Stimulated activated CD8-positive, alpha-beta memory T cell treated with anti-CD3 and anti-CD28 coated beads, Interleukin-2, amount 100 ng/mL, for 1 hour (primary cell): ENCODE measurements around the gene CALM3.

Source experiments
- DNase-seq, 2 donors: peaks; one replicate each; pipeline ENCODE4 v3.0.0-alpha.2; 2020; ENCODE audit warnings: low read depth in 2 of 2

Gene CALM3

GRCh38 chr19:46599716-46600373 lies 1.3 kb upstream of the CALM3 start:
- DNase-seq, result no peak

- peak; percentile 94 to 96 for DNase-seq
These were observed 479 bp upstream of the CALM3 start for GRCh38 chr19:46600384-46601317.

GRCh38 chr19:46602392-46603194 lies 1.5 kb downstream of the CALM3 start:
- no peak for DNase-seq

GRCh38 chr19:46603195-46603637 lies 2.1 kb downstream of the CALM3 start:
- DNase-seq, result no peak

- no peak for DNase-seq
These were observed 2.7 kb downstream of the CALM3 start for GRCh38 chr19:46603752-46604231.

- no peak for DNase-seq
These were observed 3.7 kb downstream of the CALM3 start for GRCh38 chr19:46604781-46605355.

- DNase-seq, result no peak
These were observed 4.3 kb downstream of the CALM3 start for GRCh38 chr19:46605356-46605821.

- DNase-seq, result no peak
These were observed 4.9 kb downstream of the CALM3 start for GRCh38 chr19:46606019-46606418.

GRCh38 chr19:46606681-46607447 lies 5.7 kb downstream of the CALM3 start:
- no peak for DNase-seq

- no peak for DNase-seq
These were observed 6.3 kb downstream of the CALM3 start for GRCh38 chr19:46607448-46607841.

- no peak for DNase-seq
These were observed 7.0 kb downstream of the CALM3 start for GRCh38 chr19:46608178-46608577.

- no peak for DNase-seq
These were observed 7.6 kb downstream of the CALM3 start for GRCh38 chr19:46608581-46609345.

GRCh38 chr19:46609511-46610412 lies 8.6 kb downstream of the CALM3 start:
- DNase-seq, result no peak

GRCh38 chr19:46610413-46610775 lies 9.3 kb downstream of the CALM3 start:
- no peak for DNase-seq

GRCh38 chr19:46610851-46611770 lies 10.0 kb downstream of the CALM3 start:
- no peak for DNase-seq

- no peak for DNase-seq
These were observed 10.6 kb downstream of the CALM3 start for GRCh38 chr19:46611776-46612175.

GRCh38 chr19:46613525-46613924 lies 12.4 kb downstream of the CALM3 start:
- no peak for DNase-seq
